ENCODE data around the gene NFIB.

NFIB gene

DNA sequence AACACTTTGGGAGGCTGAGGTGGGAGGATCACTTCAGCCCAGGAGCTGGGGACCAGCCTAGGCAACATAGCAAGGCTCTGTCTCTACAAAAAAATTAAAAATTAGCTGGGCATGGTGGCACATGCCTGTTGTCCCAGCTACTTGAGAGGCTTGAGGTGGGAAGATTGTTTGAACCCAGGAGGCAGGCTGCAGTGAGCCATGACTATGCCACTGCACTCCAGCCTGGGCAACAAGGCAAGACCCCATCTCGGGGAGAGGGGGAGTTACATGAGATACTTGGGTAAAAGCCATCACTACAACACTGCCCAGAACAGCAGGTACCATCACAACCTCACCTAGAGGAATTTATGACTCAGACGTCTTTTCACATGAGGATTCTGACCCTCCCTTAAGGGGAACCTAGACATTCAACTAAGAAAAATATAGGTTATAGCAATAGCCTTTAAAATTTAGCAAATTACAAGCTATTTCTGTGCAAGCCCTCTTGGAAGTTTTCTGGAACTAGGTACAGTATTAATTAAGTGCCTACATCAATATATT lies 143.5 kb downstream of the NFIB start:
- TF ChIP-seq, protein P1, sequence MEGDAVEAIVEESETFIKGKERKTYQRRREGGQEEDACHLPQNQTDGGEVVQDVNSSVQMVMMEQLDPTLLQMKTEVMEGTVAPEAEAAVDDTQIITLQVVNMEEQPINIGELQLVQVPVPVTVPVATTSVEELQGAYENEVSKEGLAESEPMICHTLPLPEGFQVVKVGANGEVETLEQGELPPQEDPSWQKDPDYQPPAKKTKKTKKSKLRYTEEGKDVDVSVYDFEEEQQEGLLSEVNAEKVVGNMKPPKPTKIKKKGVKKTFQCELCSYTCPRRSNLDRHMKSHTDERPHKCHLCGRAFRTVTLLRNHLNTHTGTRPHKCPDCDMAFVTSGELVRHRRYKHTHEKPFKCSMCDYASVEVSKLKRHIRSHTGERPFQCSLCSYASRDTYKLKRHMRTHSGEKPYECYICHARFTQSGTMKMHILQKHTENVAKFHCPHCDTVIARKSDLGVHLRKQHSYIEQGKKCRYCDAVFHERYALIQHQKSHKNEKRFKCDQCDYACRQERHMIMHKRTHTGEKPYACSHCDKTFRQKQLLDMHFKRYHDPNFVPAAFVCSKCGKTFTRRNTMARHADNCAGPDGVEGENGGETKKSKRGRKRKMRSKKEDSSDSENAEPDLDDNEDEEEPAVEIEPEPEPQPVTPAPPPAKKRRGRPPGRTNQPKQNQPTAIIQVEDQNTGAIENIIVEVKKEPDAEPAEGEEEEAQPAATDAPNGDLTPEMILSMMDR (IDR thresholded peaks at IDR 0.05; ENCODE audit: insufficient read depth, low read length, missing control alignments), result no peak
- CTCF ChIA-PET, result no interaction called here
- no peak overlapping the region for H3K4me3 ChIP-seq (ENCODE audit: low read depth, low read length)
- no peak for DNase-seq (ENCODE audit: low read depth, low spot score)
- POLR2A ChIA-PET, result no interaction called here

DNA sequence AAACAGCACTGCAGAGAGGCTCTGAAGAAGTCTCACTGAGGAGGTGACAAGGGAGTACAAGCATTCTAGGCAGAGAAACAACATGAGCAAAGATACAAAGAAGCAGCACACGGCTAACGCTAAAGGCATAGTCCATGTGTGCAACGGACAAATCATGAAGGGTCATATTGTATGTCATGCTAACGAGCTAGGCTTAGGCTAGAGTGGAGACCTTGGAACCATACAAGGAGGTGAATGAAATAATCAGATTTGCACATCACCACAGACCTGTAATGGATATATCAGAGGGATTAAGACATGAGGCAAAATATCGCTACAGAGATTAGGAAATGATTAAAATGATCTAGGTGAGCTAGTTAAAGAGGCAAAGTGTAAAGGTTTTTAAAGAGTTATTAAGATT lies 145.6 kb downstream of the NFIB start:
- DNase-seq (ENCODE audit: low read depth, low spot score), result no peak
- ChIA-PET CTCF (no interaction called here), POLR2A (no interaction called here)
- TF ChIP-seq, protein P1 (IDR thresholded peaks at IDR 0.05; ENCODE audit: insufficient read depth, low read length, missing control alignments), result no peak
- no peak overlapping the region for H3K4me3 ChIP-seq (ENCODE audit: low read depth, low read length)

DNA sequence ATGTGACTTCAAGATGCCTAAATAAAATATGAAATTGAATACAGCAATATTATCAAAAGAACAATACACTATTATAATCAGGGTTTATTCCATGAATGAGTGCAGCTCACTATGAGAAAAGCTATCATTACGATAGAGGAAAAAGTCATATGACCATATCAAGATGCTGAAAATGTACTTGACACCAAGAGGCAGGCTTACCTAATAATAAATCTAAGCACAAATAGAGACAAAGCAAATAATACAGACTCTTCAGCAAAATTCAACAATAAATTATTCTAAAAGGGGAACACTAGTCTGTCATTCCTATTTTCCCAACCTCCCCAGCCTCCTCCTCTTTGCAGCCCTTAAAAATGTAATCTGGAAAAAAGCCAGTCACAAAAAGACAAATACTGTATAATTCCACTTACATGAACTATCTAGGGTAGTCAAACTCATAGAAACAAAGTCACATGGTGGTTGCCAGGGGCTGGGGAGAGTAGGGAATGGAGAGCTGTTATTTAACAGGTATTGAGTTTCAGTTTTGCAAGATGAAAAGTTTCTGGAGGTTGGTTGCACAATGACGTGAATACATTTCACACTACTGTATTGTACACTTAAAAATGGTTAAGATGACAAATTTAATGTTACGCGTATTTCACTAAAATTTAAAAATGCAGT lies 148.4 kb downstream of the NFIB start:
- DNase-seq (ENCODE audit: low read depth, low spot score), result no peak
- ChIA-PET CTCF (no interaction called here), POLR2A (no interaction called here)
- no peak overlapping the region for H3K4me3 ChIP-seq (ENCODE audit: low read depth, low read length)
- TF ChIP-seq, protein P1 (IDR thresholded peaks at IDR 0.05; ENCODE audit: insufficient read depth, low read length, missing control alignments), result no peak

DNA sequence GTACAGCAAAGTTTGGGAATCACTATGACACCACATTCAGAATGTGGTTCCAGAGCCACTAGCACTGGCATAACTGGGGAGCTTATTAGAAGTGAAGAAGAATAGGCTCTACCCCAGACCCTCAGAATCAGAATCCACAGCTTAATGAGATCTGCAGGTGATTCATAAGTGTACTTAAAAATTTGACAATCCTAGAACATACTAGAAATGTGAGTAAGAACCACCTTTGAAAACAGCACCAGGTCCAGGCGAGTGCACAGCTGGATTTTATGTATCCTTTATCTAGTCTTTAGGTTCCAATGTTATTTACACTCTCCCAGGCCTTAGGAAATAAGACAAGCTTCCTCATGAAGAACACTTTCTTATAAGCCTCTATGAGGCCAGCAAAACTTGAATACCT lies 149.0 kb downstream of the NFIB start:
- ChIA-PET POLR2A (no interaction called here), CTCF (no interaction called here)
- TF ChIP-seq, protein P1 (IDR thresholded peaks at IDR 0.05; ENCODE audit: insufficient read depth, low read length, missing control alignments), result no peak
- DNase-seq (ENCODE audit: low read depth, low spot score), result no peak
- no peak overlapping the region for H3K4me3 ChIP-seq (ENCODE audit: low read depth, low read length)

DNA sequence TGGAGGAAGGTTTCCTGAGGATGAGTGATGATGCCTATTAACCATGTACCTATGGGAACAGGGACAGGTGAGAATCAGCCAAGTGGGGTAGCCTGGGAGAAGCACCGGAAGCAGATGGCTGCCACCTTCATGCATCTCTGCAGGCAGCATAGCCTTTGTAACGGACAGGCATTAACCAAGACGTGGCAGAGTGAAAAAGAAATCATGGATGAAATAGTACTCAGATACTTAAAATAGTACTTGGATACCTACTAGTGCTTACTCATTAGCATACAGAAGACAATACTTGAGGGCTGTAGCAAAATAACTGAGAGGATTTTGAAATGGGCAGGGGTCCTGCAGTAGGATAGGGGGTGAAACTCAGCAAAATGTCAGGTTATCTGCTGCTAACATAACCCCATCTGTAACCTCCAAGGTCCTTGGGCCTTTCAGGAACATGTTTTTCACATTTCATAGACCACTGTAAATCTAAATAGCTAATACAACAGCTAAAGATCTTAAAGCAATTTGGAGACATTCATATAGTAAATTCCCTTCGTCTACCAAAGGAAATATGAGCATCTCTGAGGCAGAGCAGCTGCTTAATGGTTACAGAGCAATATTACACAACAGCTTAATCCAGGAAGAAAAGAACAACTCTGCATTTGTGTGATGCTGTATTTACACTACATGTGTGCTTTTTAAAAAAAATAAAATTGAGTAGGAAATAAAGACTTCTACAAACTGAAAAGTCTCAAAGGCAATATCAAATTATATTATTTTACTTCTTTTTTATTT lies 154.3 kb downstream of the NFIB start:
- ChIA-PET CTCF (no interaction called here), POLR2A (no interaction called here)

DNA sequence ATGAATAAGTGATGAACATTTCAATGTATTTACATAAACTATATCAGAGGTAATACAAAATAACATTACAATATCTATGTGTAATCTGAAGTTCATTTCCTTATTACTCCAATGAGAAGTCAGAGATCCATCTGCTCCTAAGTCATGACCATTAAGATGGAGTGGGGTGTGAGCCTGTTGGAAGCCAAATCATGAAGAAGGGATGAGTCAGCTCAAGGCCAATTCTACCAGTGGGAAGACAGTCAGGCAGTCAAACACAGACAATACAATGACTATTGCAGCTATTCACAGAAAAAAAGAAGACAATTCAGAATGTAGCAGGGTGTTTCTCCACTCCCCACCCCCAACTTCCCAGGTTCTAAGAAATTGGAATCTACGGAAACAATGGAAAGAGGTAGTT lies 155.0 kb downstream of the NFIB start:
- CTCF ChIA-PET, result no interaction called here
- no peak overlapping the region for H3K4me3 ChIP-seq (ENCODE audit: low read depth, low read length)
- POLR2A ChIA-PET, result no interaction called here
- no peak for DNase-seq (ENCODE audit: low read depth, low spot score)
- TF ChIP-seq, protein P1 (IDR thresholded peaks at IDR 0.05; ENCODE audit: insufficient read depth, low read length, missing control alignments), result no peak

More for the DNA sequence above, 154.3 kb downstream of the NFIB start:
- TF ChIP-seq, protein P1 (IDR thresholded peaks at IDR 0.05; ENCODE audit: insufficient read depth, low read length, missing control alignments), result no peak
- no peak for DNase-seq (ENCODE audit: low read depth, low spot score)
- H3K4me3 ChIP-seq (ENCODE audit: low read depth, low read length), result no peak overlapping the region

Data from AG04449 (cell line).